Upper lobe of left lung (tissue), 4 donors: Measurements from ENCODE around the gene OLA1.

Source experiments
- CTCF ChIP-seq, 6 experiments: fragments of 450-650 bp in 4 of 6; fragments of 200-600 bp in 2 of 6; sonication (generic) in 2 of 6; IDR thresholded peaks; one replicate each; pipeline ENCODE4 v1.5.1; 2016 to 2019; ENCODE audit warnings: antibody characterized with exemption in 6 of 6
- EP300 ChIP-seq, 4 donors: sonication (generic); formaldehyde crosslinking; IDR thresholded peaks; one replicate each; pipeline ENCODE4 v1.5.1; 2017; ENCODE audit warnings: antibody characterized with exemption in 4 of 4, control low read depth in 2 of 4
- POLR2A ChIP-seq, 4 donors: fragments of 450-650 bp; IDR thresholded peaks; one replicate each; pipeline ENCODE4 v1.5.1; 2016 to 2017; ENCODE audit warnings: antibody characterized with exemption in 4 of 4, mild to moderate bottlenecking in 2 of 4
- POLR2AphosphoS5 ChIP-seq, 2 donors: sonication (generic); formaldehyde crosslinking; IDR thresholded peaks; one replicate each; pipeline ENCODE4 v1.5.1; 2017; ENCODE audit warnings: antibody characterized with exemption in 2 of 2

- TF ChIP-seq POLR2A (IDR thresholded peaks at IDR 0.05) (no peak), POLR2AphosphoS5 (IDR thresholded peaks at IDR 0.05) (no peak), CTCF (IDR thresholded peaks at IDR 0.05) (no peak), EP300 (IDR thresholded peaks at IDR 0.05) (no peak)
Observed at GRCh38 chr2:174218773-174219172, 29.6 kb downstream of the OLA1 start.
